PC-3 (cell line): ENCODE measurements around the gene ACSM3. TPM values are rescaled to one million over a fixed set of nuclear protein-coding genes. Genes with fewer than 3 reads are reported as not detected.
A peak's percentile ranks its signal among the peaks of the same experiment; 100 is the strongest.

Source experiments
- ATAC-seq: fragments of 200-7000 bp; cut with Tn5 transposase; 2 replicates; pipeline ENCODE4 v1.9.1; 2020; ENCODE audit warnings: mild to moderate bottlenecking, moderate library complexity
- BruUV-seq: library from RNA; stranded (reverse); fragments of 400-500 nt; replicated peaks from 2 replicates; lab custom pipeline; 2021; lab: Mats Ljungman, UMichigan
- CTCF ChIA-PET: fragments of 300-600 bp; sonication (Branson Sonifier 250); formaldehyde crosslinking; loops from one replicate; lab custom pipeline; 2022; ENCODE audit warnings: antibody characterized with exemption; lab: Charles Lee
- POLR2A ChIA-PET: fragments of 300-600 bp; sonication (Branson Sonifier 250); formaldehyde crosslinking; loops from one replicate; lab custom pipeline; 2022; ENCODE audit warnings: antibody characterized with exemption; ENCODE audit not compliant: unreplicated experiment; lab: Charles Lee
- DNase-seq: peaks from one replicate; pipeline ENCODE4 v3.0.0-alpha.2; 2015
- H2AFZ ChIP-seq: fragments of 300-600 bp; sonication (generic); 2 replicates; pipeline ENCODE4 v1.6.0; 2016; ENCODE audit warnings: antibody characterized with exemption, low read length
- H3F3A ChIP-seq: fragments of 300-600 bp; sonication (generic); one replicate; pipeline ENCODE4 v1.6.0; 2017; ENCODE audit warnings: antibody characterized with exemption, low read length, control low read depth, mild to moderate bottlenecking; ENCODE audit not compliant: unreplicated experiment
- H3K27ac ChIP-seq: fragments of 300-600 bp; sonication (generic); 2 replicates; pipeline ENCODE4 v1.5.1; 2016; ENCODE audit warnings: mild to moderate bottlenecking, low read length
- H3K27me3 ChIP-seq: fragments of 300-600 bp; sonication (generic); 2 replicates; pipeline ENCODE4 v1.6.1; 2016; ENCODE audit warnings: low read length, mixed read lengths
- H3K36me3 ChIP-seq: fragments of 300-600 bp; sonication (generic); 2 replicates; pipeline ENCODE4 v1.6.1; 2016; ENCODE audit warnings: low read depth, mixed run types, low read length, mixed read lengths
- H3K4me1 ChIP-seq: fragments of 300-600 bp; sonication (generic); 2 replicates; pipeline ENCODE4 v1.5.1; 2016; ENCODE audit warnings: low read length; ENCODE audit not compliant: insufficient read depth
- H3K4me2 ChIP-seq: fragments of 300-600 bp; sonication (generic); 2 replicates; pipeline ENCODE4 v1.6.0; 2016; ENCODE audit warnings: low read length
- H3K4me3 ChIP-seq: fragments of 300-600 bp; sonication (generic); 2 replicates; pipeline ENCODE4 v1.5.1; 2016; ENCODE audit warnings: mild to moderate bottlenecking, low read length, mixed read lengths
- H3K79me2 ChIP-seq: fragments of 300-600 bp; sonication (generic); 2 replicates; pipeline ENCODE4 v1.6.1; 2017; ENCODE audit warnings: low read length, mixed read lengths
- H3K9ac ChIP-seq: fragments of 300-600 bp; sonication (generic); 2 replicates; pipeline ENCODE4 v1.6.0; 2016; ENCODE audit warnings: mild to moderate bottlenecking, low read length
- H3K9me2 ChIP-seq: fragments of 300-600 bp; sonication (generic); replicated peaks from 2 replicates; pipeline ENCODE4 v1.6.1; 2016; ENCODE audit warnings: mixed run types, low read length, mixed read lengths
- H3K9me3 ChIP-seq: fragments of 300-600 bp; sonication (generic); 2 replicates; pipeline ENCODE4 v1.6.1; 2016; ENCODE audit warnings: low read length, mixed read lengths
- H4K20me1 ChIP-seq: fragments of 300-600 bp; sonication (generic); 2 replicates; pipeline ENCODE4 v1.6.1; 2016; ENCODE audit warnings: low read length, mixed read lengths
- EZH2 ChIP-seq: fragments of 300-600 bp; sonication (generic); IDR thresholded peaks from one replicate; pipeline ENCODE4 v1.6.1; 2017; ENCODE audit warnings: antibody characterized with exemption, mild to moderate bottlenecking, low read length; ENCODE audit not compliant: unreplicated experiment
- EZH2phosphoT487 ChIP-seq: fragments of 300-600 bp; sonication (generic); IDR thresholded peaks from 2 replicates; pipeline ENCODE4 v1.6.1; 2018; ENCODE audit warnings: mild to moderate bottlenecking, antibody characterized with exemption, low read length, borderline replicate concordance
- intact Hi-C: fragments of 100-400 bp; cut with micrococcal nuclease; formaldehyde crosslinking; loops from 2 replicates; pipeline ENCODE4 v1.9.0; 2023
- total RNA-seq: library from RNA; depleted of rRNA; stranded (reverse); fragments of >200 nt; gene quantifications from 2 replicates; pipeline ENCODE4 v1.2.3, GENCODE V29; 2014
- TF ChIP-seq, protein P1 (sequence below): fragments of 300-600 bp; sonication (generic); conservative IDR thresholded peaks from 2 replicates; pipeline ENCODE4 v1.5.1; 2017; ENCODE audit warnings: antibody characterized with exemption, low read depth, mild to moderate bottlenecking, low read length

The ACSM3 gene
- total RNA-seq, 1 experiment from 2014 or later = 4.0 TPM

DNA sequence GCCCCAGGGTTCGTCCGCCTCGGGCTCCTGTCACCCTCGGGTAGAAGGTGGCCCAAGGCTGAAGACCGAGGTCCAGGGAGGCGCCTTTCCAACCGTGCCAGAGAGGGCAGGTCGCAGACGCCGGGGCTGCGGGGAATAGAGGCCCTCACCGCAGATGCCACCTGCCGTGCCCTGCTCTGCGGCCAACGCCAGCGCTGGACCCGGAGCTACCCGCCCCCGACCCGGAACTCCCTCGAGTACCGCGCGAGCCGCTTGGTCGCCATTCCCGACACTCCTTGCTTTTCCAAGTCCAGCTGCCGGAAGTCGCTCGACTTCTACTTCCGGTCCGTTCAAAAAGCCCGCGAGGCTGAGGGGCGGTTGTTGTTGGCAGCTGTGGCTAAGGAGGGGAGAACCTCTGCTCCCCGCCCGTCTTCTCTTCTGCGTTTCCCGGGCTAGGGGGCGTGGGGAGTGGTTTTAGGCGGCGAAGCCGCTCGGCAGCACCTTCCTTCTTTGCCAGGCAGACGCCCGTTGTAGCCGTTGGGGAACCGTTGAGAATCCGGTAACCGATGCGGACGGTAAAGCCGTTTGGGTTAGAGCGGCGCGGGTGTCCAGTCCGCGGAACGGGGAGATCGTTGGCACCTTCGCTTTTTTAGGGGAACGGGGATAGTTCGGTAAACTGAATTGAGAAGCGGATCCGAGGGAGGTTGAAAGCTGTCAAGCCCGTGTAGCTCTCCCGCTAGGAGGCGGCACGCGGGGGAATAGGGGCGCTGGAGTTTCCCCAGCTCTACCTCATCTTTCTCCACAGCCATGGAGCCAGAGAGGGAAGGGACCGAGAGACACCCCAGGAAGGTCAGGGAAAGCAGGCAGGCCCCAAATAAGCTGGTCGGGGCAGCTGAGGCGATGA is 42.6 kb downstream of the ACSM3 start, which contains the start of the genes ERI2 and REXO5:
Gene ERI2, minus strand, starts transcription at position 305 of the 883 bp plus-strand sequence. Its CDS starts 42 bp downstream, at position 263.
Gene REXO5, plus strand, starts transcription at position 360 of the 883 bp plus-strand sequence. Its CDS starts 427 bp downstream, at position 787.
- peak; percentile 88 for DNase-seq
- no peak for TF ChIP-seq EZH2
- TF ChIP-seq, protein P1, sequence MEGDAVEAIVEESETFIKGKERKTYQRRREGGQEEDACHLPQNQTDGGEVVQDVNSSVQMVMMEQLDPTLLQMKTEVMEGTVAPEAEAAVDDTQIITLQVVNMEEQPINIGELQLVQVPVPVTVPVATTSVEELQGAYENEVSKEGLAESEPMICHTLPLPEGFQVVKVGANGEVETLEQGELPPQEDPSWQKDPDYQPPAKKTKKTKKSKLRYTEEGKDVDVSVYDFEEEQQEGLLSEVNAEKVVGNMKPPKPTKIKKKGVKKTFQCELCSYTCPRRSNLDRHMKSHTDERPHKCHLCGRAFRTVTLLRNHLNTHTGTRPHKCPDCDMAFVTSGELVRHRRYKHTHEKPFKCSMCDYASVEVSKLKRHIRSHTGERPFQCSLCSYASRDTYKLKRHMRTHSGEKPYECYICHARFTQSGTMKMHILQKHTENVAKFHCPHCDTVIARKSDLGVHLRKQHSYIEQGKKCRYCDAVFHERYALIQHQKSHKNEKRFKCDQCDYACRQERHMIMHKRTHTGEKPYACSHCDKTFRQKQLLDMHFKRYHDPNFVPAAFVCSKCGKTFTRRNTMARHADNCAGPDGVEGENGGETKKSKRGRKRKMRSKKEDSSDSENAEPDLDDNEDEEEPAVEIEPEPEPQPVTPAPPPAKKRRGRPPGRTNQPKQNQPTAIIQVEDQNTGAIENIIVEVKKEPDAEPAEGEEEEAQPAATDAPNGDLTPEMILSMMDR = peak; percentile 45; the same call in 1 of the 2 replicates
- H3K9ac ChIP-seq = peak within 1 kb of the TSS; percentile 89
- intact Hi-C loops = loop anchor here (2.0 kb wide), 1 partner anchor 32 kb away; no protein-coding TSS in a partner anchor
- H2AFZ ChIP-seq = peak within 1 kb of the TSS; percentile 92
- H3K9me3 ChIP-seq = no peaks in the 10 kb centered on the region
- H3F3A ChIP-seq = no peaks in the 10 kb centered on the region
- peak within 1 kb of the TSS; percentile 86 for H3K4me2 ChIP-seq
- H4K20me1 ChIP-seq = no peaks in the 10 kb centered on the region
- CTCF ChIA-PET = no interaction called here
- H3K9me2 ChIP-seq = no peaks in the 10 kb centered on the region
- no peaks in the 10 kb centered on the region for H3K27me3 ChIP-seq
- H3K4me3 ChIP-seq = peak within 1 kb of the TSS; percentile 81
- POLR2A ChIA-PET = interaction anchor here (0.6 to 0.7 kb wide), 2 partner anchors 8 to 266 kb away, joined by 4 read pairs; no protein-coding TSS in a partner anchor
- H3K27ac ChIP-seq = peak within 1 kb of the TSS; percentile 81
- BruUV-seq = TSS peak; percentile 90
- peaks cover under 1% of the 10 kb centered on the region; the same call in 1 of the 2 replicates for H3K36me3 ChIP-seq
- peaks cover 16% of the 10 kb centered on the region for H3K79me2 ChIP-seq
- ATAC-seq = peak; percentile 80
- H3K4me1 ChIP-seq = peaks cover 14% of the 10 kb centered on the region

DNA sequence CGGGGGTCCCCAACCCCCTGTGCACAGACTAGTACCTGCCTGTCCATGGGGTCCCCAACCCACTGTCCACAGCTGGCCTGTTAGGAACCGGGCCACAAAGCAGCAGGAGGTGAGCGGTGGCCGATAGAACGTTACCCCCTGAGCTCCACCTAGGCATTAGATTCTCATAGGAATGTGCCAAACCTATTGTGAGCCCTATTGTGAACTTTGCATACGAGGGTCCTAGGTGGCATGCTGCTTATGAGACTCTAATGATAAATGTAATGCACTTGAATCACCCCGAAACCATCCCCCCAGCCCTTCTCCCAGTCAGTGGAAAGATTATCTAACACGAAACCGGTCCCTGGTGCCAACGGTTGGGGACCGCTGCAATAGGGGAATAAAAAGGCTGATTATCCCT is 44.0 kb downstream of the ACSM3 start:
- peak overlapping the region; percentile 86 for H3K4me2 ChIP-seq

More for the DNA sequence above, 44.0 kb downstream of the ACSM3 start:
- H3K9me2 ChIP-seq = no peaks in the 10 kb centered on the region
- no peaks in the 10 kb centered on the region for H3K36me3 ChIP-seq
- no peaks in the 10 kb centered on the region for H3K27me3 ChIP-seq
- intact Hi-C loops = loop anchor here (2.0 kb wide), 1 partner anchor 31 kb away; no protein-coding TSS in a partner anchor
- no peaks in the 10 kb centered on the region for H4K20me1 ChIP-seq
- BruUV-seq = no TSS peak
- no peak overlapping the region for H2AFZ ChIP-seq
- H3K4me1 ChIP-seq = peaks cover 14% of the 10 kb centered on the region
- no peaks in the 10 kb centered on the region for H3F3A ChIP-seq
- H3K27ac ChIP-seq = no peak overlapping the region
- TF ChIP-seq EZH2 (no peak), EZH2phosphoT487 (no peak)
- TF ChIP-seq, protein P1 = no peak
- no peak for DNase-seq
- ATAC-seq = no peak
- H3K79me2 ChIP-seq = peaks cover 13% of the 10 kb centered on the region
- CTCF ChIA-PET = no interaction called here
- POLR2A ChIA-PET = no interaction called here
- no peaks in the 10 kb centered on the region for H3K9me3 ChIP-seq
- peak overlapping the region; percentile 81; the same call in 1 of the 2 replicates for H3K4me3 ChIP-seq
- no peak overlapping the region for H3K9ac ChIP-seq
